DND-41 (cell line): ENCODE data around the gene GRK1.
A peak's percentile ranks its signal among the peaks of the same experiment; 100 is the strongest.
"Not testable (repeated sequence)": the region's sequence is repeated elsewhere in the genome, so short reads cannot be mapped to it uniquely, and the experiment has no call there.

Source experiments
- ATAC-seq: fragments of 200-7000 bp; cut with Tn5 transposase; 3 replicates; pipeline ENCODE4 v1.9.1; 2021; ENCODE audit warnings: low read depth; ENCODE audit not compliant: insufficient read depth
- DNase-seq: peaks from one replicate; pipeline ENCODE4 v3.0.0-alpha.2; 2020
- H2AFZ ChIP-seq: 2 replicates; pipeline ENCODE4 v1.6.0; 2012; ENCODE audit warnings: low read depth, low read length
- H3K27ac ChIP-seq: 2 replicates; pipeline ENCODE4 v1.5.1; 2012; ENCODE audit warnings: low read length, inconsistent platforms
- H3K27me3 ChIP-seq: fragments of 200-600 bp; sonication (generic); 2 replicates; pipeline ENCODE4 v1.6.0; 2012; ENCODE audit warnings: low read length, mild to moderate bottlenecking, inconsistent platforms; ENCODE audit not compliant: insufficient read depth, poor library complexity
- H3K36me3 ChIP-seq: 2 replicates; pipeline ENCODE4 v1.5.1; 2012; ENCODE audit warnings: low read length, inconsistent platforms; ENCODE audit not compliant: insufficient read depth
- H3K4me1 ChIP-seq: 2 replicates; pipeline ENCODE4 v1.5.1; 2012; ENCODE audit warnings: mild to moderate bottlenecking, low read length; ENCODE audit not compliant: insufficient read depth
- H3K4me2 ChIP-seq: 2 replicates; pipeline ENCODE4 v1.6.0; 2012; ENCODE audit warnings: mild to moderate bottlenecking, moderate library complexity, low read length, inconsistent platforms; ENCODE audit not compliant: insufficient read depth
- H3K4me3 ChIP-seq, 2 experiments: fragments of 200-600 bp in 1 of 2; shearing (Covaris generic) in 1 of 2; 2 replicates each; pipeline ENCODE4 v1.5.1; 2012 to 2016; ENCODE audit warnings: inconsistent platforms in 2 of 2, low read length in 2 of 2, mild to moderate bottlenecking in 2 of 2, low read depth in 1 of 2, moderate library complexity in 1 of 2
- H3K79me2 ChIP-seq: 2 replicates; pipeline ENCODE4 v1.6.0; 2012; ENCODE audit warnings: low read length, inconsistent platforms; ENCODE audit not compliant: insufficient read depth
- H3K9ac ChIP-seq: 2 replicates; pipeline ENCODE4 v1.6.0; 2012; ENCODE audit warnings: low read depth, mild to moderate bottlenecking, inconsistent platforms, low read length, moderate library complexity
- H3K9me3 ChIP-seq: 2 replicates; pipeline ENCODE4 v1.5.1; 2012; ENCODE audit warnings: low read length, moderate library complexity, mild to moderate bottlenecking, inconsistent platforms; ENCODE audit not compliant: insufficient read depth, severe bottlenecking
- H4K20me1 ChIP-seq: 2 replicates; pipeline ENCODE4 v1.6.0; 2012; ENCODE audit warnings: low read length; ENCODE audit not compliant: insufficient read depth
- CTCF ChIP-seq: IDR thresholded peaks from 2 replicates; pipeline ENCODE4 v1.5.1; 2012; ENCODE audit warnings: borderline replicate concordance, low read length, moderate library complexity, mild to moderate bottlenecking; ENCODE audit not compliant: poor library complexity, severe bottlenecking; ENCODE audit errors: extremely low read depth
- EZH2 ChIP-seq: IDR thresholded peaks from 3 replicates; pipeline ENCODE4 v1.6.1; 2012; ENCODE audit warnings: borderline replicate concordance, low read depth, mild to moderate bottlenecking, moderate library complexity, low read length, inconsistent platforms; ENCODE audit not compliant: severe bottlenecking

GRK1 gene

GRCh38 chr13:113622791-113623490 is 44.1 kb upstream of the GRK1 start:
- no peak for ATAC-seq
- H3K79me2 ChIP-seq = peaks cover 91% of the 10 kb centered on the region
- H2AFZ ChIP-seq = no peak overlapping the region
- no peak overlapping the region for H3K27ac ChIP-seq
- no peak overlapping the region for H3K4me2 ChIP-seq
- H3K9me3 ChIP-seq = no peaks in the 10 kb centered on the region
- no peak for DNase-seq
- H3K9ac ChIP-seq = no peak overlapping the region
- peaks cover 75% of the 10 kb centered on the region for H3K36me3 ChIP-seq
- H3K4me3 ChIP-seq = no peak overlapping the region
- TF ChIP-seq CTCF (no peak), EZH2 (no peak)
- H3K27me3 ChIP-seq = no peaks in the 10 kb centered on the region
- H3K4me1 ChIP-seq = no peaks in the 10 kb centered on the region
- peaks cover 97% of the 10 kb centered on the region for H4K20me1 ChIP-seq

GRCh38 chr13:113623491-113624234 is 43.4 kb upstream of the GRK1 start:
- peaks cover 75% of the 10 kb centered on the region for H3K36me3 ChIP-seq
- no peak for TF ChIP-seq EZH2
- no peak for TF ChIP-seq CTCF
- no peak overlapping the region for H3K4me2 ChIP-seq
- H3K4me3 ChIP-seq = no peak overlapping the region
- peaks cover 97% of the 10 kb centered on the region for H4K20me1 ChIP-seq
- DNase-seq (no peak), ATAC-seq (peak; percentile 55)
- H2AFZ ChIP-seq = no peak overlapping the region
- H3K9ac ChIP-seq = no peak overlapping the region
- no peaks in the 10 kb centered on the region for H3K27me3 ChIP-seq
- no peaks in the 10 kb centered on the region for H3K4me1 ChIP-seq
- H3K9me3 ChIP-seq = no peaks in the 10 kb centered on the region
- H3K79me2 ChIP-seq = peaks cover 91% of the 10 kb centered on the region
- H3K27ac ChIP-seq = no peak overlapping the region

GRCh38 chr13:113624235-113624587 is 42.8 kb upstream of the GRK1 start:
- Histone ChIP-seq H3K36me3 (peaks cover 79% of the 10 kb centered on the region), H3K27ac (no peak overlapping the region), H3K4me1 (no peaks in the 10 kb centered on the region), H3K4me3 (no peak overlapping the region), H3K27me3 (no peaks in the 10 kb centered on the region), H3K9me3 (no peaks in the 10 kb centered on the region), H4K20me1 (peaks cover 98% of the 10 kb centered on the region), H2AFZ (no peak overlapping the region), H3K9ac (no peak overlapping the region), H3K79me2 (peaks cover 92% of the 10 kb centered on the region), H3K4me2 (no peak overlapping the region)
- DNase-seq = no peak
- TF ChIP-seq CTCF (no peak), EZH2 (no peak)
- ATAC-seq = no peak

- H3K9ac ChIP-seq, H3K9me3 ChIP-seq, DNase-seq, ATAC-seq, H3K27me3 ChIP-seq, H3K27ac ChIP-seq, H2AFZ ChIP-seq, H3K4me3 ChIP-seq, H3K4me1 ChIP-seq, H3K4me2 ChIP-seq: not testable (repeated sequence)
- Histone ChIP-seq H3K79me2 (peaks cover 92% of the 10 kb centered on the region), H3K36me3 (peaks cover 80% of the 10 kb centered on the region), H4K20me1 (peaks cover 98% of the 10 kb centered on the region)
Observed at GRCh38 chr13:113624640-113625304, 42.2 kb upstream of the GRK1 start.
